ENCODE results near the gene FGR. TPM values are rescaled to one million over a fixed set of nuclear protein-coding genes. Genes with fewer than 3 reads are reported as not detected.

FGR gene
- total RNA-seq, 2 donors from 2014 or later: 17.0 to 21.5 TPM

DNA sequence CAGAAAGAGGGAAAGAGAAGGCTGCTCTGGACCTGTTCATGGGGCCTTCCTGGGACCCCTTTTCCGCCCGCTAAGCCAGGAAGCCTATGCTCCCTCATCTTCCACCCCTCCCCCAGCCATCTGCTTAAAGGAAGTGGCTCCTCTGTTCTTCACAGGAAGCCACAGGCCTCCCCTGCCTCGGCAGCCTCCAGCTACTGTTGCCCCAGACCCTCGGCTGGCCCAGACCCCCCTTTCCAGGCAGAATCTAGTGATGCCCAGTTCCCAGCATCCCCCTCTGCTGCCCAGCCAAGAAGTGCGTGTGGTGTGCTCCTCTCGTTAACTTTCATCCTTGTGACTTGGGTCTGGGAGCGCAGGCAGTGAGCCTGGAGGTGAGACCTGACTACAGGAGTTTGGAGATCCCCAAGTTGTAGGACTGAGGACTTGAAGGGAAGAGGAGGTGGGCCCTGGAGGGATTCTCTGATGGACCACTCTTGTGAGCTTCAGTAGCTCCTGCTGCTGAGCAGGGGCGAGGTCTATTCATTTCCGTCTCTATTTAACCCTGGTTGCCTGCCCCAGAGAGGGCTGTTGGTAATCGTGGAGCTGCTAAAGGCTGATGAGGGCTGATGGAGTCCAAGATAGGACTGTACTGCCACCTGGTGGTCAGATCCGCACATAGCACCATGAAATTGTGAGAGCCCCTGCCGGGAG, 27.9 kb upstream of the FGR start:
- Histone ChIP-seq H3K9me3 (no peaks in the 10 kb centered on the region), H3K4me1 (ENCODE audit: control insufficient read depth in 1 of 2, low read depth in 2 of 2) (peaks cover 7 to 36% of the 10 kb centered on the region in 2 donors), H3K36me3 (no peaks in the 10 kb centered on the region), H3K27ac (peak overlapping the region; percentile 36 to 45), H3K4me3 (no peak overlapping the region), H3K27me3 (replicated peaks; ENCODE audit: insufficient read depth) (no peaks in the 10 kb centered on the region)
- ATAC-seq (ENCODE audit: insufficient number of reproducible peaks, low FRiP score, low read depth): peak; percentile 33
- peak; percentile 61 for DNase-seq (ENCODE audit: low spot score)
- TF ChIP-seq, protein P1, sequence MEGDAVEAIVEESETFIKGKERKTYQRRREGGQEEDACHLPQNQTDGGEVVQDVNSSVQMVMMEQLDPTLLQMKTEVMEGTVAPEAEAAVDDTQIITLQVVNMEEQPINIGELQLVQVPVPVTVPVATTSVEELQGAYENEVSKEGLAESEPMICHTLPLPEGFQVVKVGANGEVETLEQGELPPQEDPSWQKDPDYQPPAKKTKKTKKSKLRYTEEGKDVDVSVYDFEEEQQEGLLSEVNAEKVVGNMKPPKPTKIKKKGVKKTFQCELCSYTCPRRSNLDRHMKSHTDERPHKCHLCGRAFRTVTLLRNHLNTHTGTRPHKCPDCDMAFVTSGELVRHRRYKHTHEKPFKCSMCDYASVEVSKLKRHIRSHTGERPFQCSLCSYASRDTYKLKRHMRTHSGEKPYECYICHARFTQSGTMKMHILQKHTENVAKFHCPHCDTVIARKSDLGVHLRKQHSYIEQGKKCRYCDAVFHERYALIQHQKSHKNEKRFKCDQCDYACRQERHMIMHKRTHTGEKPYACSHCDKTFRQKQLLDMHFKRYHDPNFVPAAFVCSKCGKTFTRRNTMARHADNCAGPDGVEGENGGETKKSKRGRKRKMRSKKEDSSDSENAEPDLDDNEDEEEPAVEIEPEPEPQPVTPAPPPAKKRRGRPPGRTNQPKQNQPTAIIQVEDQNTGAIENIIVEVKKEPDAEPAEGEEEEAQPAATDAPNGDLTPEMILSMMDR (IDR thresholded peaks at IDR 0.05): peak; percentile 85

DNA sequence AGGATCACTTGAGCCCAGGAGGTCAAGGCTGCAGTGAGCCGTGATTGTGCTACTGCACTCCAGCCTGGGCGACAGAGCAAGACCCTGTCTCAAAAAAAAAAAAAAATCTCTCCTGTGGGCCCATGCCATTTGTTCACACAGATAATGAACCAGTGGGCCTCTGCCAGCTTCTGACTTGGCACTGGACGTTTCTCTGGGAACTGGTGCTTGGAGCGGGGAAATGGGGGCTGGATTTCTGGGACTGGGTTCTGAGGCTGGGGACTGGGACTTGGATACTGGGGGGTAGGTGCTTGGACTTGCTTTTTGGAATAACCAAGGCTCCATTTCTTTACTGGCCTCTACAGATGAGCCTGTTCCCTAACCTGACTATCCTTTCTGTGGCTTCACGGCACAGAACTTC, 27.3 kb upstream of the FGR start:
- Histone ChIP-seq H3K4me3 (no peak overlapping the region), H3K27ac (peak overlapping the region in 1 of 2 donors; percentile 45), H3K9me3 (no peaks in the 10 kb centered on the region), H3K36me3 (no peaks in the 10 kb centered on the region), H3K27me3 (replicated peaks; ENCODE audit: insufficient read depth) (no peaks in the 10 kb centered on the region), H3K4me1 (ENCODE audit: control insufficient read depth in 1 of 2, low read depth in 2 of 2) (peaks cover 7 to 36% of the 10 kb centered on the region in 2 donors)
- TF ChIP-seq, protein P1 (IDR thresholded peaks at IDR 0.05): no peak
- ATAC-seq (ENCODE audit: insufficient number of reproducible peaks, low FRiP score, low read depth) (no peak), DNase-seq (ENCODE audit: low spot score) (no peak)

DNA sequence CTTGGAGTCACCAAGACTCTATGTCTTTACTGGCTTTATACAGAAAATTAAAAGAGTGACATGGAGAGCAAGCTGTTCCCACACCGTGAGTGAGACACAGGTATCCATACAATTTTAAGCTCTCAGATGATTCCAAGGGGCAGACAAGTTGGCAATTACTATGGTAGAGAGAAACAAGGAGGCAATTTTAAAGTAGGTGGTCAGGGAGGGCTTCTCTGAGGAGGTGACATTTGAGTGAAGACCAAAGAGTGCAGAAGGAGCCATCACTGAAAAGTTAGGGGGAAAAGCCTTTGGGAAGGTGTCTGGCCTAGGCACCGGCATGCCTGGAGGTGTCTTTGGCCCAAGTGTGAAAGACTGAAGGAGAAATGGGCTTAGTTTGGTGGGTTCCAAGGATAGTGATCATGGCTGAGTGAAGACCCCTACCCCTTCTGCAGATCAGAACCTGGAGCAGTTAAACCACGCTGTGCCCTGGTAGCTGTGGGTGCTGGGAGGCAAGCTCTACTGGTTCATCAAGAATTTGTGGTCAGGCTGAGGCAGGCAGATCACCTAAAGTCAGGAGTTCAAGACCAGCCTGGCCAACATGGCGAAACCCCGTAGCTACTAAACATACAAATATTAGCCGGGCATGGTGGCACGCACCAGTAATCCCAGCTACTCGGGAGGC, 26.6 kb upstream of the FGR start:
- H3K27ac ChIP-seq: no peak overlapping the region
- H3K9me3 ChIP-seq: no peaks in the 10 kb centered on the region
- H3K4me3 ChIP-seq: no peak overlapping the region
- no peaks in the 10 kb centered on the region for H3K27me3 ChIP-seq (replicated peaks; ENCODE audit: insufficient read depth)
- peaks cover 7 to 37% of the 10 kb centered on the region in 2 donors for H3K4me1 ChIP-seq (ENCODE audit: control insufficient read depth in 1 of 2, low read depth in 2 of 2)
- DNase-seq (ENCODE audit: low spot score) (no peak), ATAC-seq (ENCODE audit: insufficient number of reproducible peaks, low FRiP score, low read depth) (no peak)
- H3K36me3 ChIP-seq: no peaks in the 10 kb centered on the region
- TF ChIP-seq, protein P1 (IDR thresholded peaks at IDR 0.05): no peak

DNA sequence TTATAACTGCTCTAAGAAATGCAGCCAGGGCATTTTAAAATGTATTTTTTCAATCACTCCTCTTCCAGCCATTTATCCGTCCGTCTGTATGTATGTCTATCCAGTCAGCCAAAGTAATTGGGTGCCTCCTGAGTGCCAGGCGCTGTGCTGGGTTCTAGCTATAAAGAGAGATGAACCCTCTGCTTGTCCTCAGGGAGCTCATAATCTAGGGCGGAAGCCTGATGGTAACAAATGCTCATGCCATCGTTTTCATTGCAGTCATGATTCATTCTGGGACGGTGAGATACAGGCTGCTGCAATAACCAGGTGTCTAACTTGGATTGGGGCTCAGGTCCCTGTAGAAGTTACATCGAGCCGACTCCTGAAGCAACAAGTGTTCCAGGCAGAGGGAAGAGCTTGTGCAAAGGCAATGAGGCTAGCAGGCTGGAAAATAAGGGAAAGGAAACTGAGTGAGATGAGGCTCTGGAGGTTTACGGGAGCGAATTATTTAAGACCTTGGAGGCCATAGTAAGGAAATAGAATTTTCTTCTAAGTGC, 25.4 kb upstream of the FGR start:
- no peaks in the 10 kb centered on the region for H3K36me3 ChIP-seq
- H3K4me1 ChIP-seq (ENCODE audit: control insufficient read depth in 1 of 2, low read depth in 2 of 2): peaks cover 10 to 44% of the 10 kb centered on the region in 2 donors
- DNase-seq (ENCODE audit: low spot score): no peak
- no peaks in the 10 kb centered on the region for H3K27me3 ChIP-seq (replicated peaks; ENCODE audit: insufficient read depth)
- TF ChIP-seq, protein P1 (IDR thresholded peaks at IDR 0.05): peak; percentile 2
- H3K4me3 ChIP-seq: peak overlapping the region; percentile 77
- no peak for ATAC-seq (ENCODE audit: insufficient number of reproducible peaks, low FRiP score, low read depth)
- peak overlapping the region; percentile 92 to 93 for H3K27ac ChIP-seq
- H3K9me3 ChIP-seq: no peaks in the 10 kb centered on the region
